Measurements from ENCODE around the gene FOXP1. TPM values are rescaled to one million over a fixed set of nuclear protein-coding genes. Genes with fewer than 3 reads are reported as not detected.

The FOXP1 gene
- total RNA-seq, 4 donors from 2014 or later: 86.4 to 107 (median 93.8) TPM

DNA sequence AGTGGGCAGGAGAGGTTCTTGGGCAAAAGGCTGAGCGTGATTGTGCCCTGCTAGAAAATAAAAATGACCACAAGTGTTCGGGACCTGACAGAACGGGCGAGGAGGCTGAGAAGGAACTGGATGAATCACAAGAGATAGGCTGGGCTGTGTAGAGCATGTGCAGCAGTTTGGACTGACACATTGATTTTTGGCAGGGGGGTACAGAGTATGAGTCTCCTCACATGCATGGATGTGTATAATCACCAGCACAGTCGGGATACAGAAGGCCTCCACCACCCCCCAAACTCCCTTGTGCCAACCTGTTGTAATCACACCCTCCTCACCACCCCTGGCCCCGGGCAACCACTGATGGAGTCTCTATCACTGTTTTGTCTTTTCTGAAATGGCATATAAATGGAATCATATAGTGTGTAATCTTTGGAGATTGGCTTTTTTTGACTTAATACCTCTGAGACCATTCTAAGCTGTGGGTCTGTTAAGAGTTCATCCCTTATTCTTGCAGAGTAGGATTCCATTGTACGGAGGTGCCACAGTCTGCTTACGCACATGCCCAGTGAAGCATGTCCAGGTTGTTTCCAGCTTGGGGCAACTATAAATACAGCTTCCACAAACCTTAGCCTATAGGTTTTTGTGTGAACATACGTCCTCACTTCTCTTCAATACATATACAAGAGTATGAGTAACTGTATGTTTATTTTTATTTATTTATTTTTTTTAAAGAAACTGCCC lies 438.8 kb downstream of the FOXP1 start:
- WGBS, 2 donors: 80 to 87% methylated on average over 9 of the region's 9 CpGs
- Histone ChIP-seq H3K36me3 (no peaks in the 10 kb centered on the region), H3K4me3 (no peak overlapping the region), H3K4me1 (peaks cover 0 to 6% (median 0%) of the 10 kb centered on the region in 4 donors), H3K27ac (no peak overlapping the region), H3K9me3 (no peaks in the 10 kb centered on the region), H3K27me3 (no peaks in the 10 kb centered on the region)
- DNase-seq (ENCODE audit: low spot score in 2 of 2): no peak
- TF ChIP-seq EP300 (IDR thresholded peaks at IDR 0.05) (no peak), POLR2A (IDR thresholded peaks at IDR 0.05) (no peak)
- TF ChIP-seq, protein P1, sequence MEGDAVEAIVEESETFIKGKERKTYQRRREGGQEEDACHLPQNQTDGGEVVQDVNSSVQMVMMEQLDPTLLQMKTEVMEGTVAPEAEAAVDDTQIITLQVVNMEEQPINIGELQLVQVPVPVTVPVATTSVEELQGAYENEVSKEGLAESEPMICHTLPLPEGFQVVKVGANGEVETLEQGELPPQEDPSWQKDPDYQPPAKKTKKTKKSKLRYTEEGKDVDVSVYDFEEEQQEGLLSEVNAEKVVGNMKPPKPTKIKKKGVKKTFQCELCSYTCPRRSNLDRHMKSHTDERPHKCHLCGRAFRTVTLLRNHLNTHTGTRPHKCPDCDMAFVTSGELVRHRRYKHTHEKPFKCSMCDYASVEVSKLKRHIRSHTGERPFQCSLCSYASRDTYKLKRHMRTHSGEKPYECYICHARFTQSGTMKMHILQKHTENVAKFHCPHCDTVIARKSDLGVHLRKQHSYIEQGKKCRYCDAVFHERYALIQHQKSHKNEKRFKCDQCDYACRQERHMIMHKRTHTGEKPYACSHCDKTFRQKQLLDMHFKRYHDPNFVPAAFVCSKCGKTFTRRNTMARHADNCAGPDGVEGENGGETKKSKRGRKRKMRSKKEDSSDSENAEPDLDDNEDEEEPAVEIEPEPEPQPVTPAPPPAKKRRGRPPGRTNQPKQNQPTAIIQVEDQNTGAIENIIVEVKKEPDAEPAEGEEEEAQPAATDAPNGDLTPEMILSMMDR (IDR thresholded peaks at IDR 0.05): no peak

DNA sequence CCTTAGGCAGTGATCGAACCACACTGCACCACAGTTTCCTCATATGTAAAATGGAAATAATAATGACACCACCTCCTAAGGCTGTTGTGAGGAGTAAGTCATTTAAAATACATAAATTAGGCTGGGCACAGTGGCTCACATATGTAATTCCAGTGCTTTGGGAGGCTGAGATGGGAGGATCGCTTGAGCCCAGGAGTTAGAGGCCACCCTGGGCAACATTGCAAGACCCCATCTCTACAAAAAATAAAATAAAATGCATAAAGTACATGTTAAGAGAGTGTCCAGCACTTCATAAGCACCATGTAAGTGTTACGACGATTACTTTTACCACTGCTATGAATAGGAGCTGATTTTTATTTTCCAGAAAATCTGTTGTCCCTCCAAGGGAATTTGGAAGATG lies 440.0 kb downstream of the FOXP1 start:
- Histone ChIP-seq H3K4me1 (peaks cover 0 to 6% (median 0%) of the 10 kb centered on the region in 4 donors), H3K36me3 (no peaks in the 10 kb centered on the region), H3K9me3 (no peaks in the 10 kb centered on the region), H3K27ac (peak overlapping the region in 1 of 4 donors; percentile 55), H3K27me3 (no peaks in the 10 kb centered on the region), H3K4me3 (no peak overlapping the region)
- WGBS, 2 donors: 88 to 90% methylated on average over 4 of the region's 4 CpGs
- DNase-seq (ENCODE audit: low spot score in 2 of 2): no peak
- TF ChIP-seq, protein P1 (IDR thresholded peaks at IDR 0.05): no peak
- TF ChIP-seq EP300 (IDR thresholded peaks at IDR 0.05) (no peak), POLR2A (IDR thresholded peaks at IDR 0.05) (no peak)

DNA sequence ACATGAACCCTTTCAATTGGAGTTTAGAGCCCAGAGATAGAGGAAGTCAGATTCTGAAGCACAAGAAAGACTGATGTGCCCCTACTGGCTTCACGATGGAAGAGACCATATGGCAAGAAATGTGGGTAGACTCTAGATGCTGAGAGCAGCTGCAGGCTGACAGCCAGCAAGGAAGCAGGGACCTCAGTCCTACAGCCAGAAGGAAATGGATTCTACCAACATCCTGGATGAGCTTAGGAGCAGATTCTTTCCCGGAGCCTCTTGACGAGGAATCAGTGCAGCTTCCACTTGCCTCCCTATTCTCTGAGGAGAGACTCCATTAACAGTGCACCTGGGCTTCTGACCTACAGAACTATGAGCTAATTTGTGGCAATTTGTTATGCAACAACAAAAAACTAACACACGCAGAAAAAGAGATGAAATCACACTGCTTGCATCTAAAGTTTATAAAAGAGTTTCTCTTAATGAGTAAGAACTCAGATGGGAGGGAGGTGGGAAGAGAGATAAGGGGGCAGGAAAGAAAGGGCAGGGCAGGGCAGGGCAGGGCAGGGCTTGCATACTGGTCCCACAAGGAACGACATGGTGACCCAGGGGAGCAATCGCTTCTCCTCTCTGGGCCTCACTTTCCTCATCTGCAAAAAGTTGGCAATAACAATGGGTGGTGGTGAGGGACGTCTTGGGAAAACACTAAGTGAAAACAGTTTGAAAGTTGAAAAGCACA lies 440.9 kb downstream of the FOXP1 start:
- Histone ChIP-seq H3K4me3 (no peak overlapping the region), H3K27ac (peak overlapping the region in 2 of 4 donors; percentile 26 to 55), H3K4me1 (peaks cover 0 to 6% (median 0%) of the 10 kb centered on the region in 4 donors), H3K9me3 (no peaks in the 10 kb centered on the region), H3K36me3 (no peaks in the 10 kb centered on the region), H3K27me3 (no peaks in the 10 kb centered on the region)
- TF ChIP-seq EP300 (IDR thresholded peaks at IDR 0.05) (peak in 1 of 2 donors; percentile 49), POLR2A (IDR thresholded peaks at IDR 0.05) (no peak)
- TF ChIP-seq, protein P1 (IDR thresholded peaks at IDR 0.05): no peak
- no peak for DNase-seq (ENCODE audit: low spot score in 2 of 2)
- WGBS, 2 donors: 60 to 66% methylated on average over 7 of the region's 7 CpGs

DNA sequence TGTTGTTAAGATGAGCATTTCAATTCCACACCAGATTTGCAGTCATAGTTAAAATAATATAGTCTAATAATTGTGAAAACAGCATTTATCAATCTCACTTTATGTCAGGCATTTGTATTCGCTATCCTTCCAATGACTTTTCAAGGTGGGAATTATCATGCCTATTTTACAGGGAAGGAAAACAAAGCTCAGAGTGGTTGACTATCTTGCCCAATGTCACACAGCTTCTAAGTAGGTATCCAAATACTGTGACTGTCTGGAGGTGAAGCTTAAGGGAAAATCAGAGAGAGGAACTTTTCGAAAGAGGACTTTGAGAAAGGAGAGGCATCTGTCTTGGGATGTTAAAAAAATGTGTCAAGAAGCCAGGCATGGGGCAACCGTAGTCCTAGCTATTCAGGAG lies 443.1 kb downstream of the FOXP1 start:
- Histone ChIP-seq H3K9me3 (no peaks in the 10 kb centered on the region), H3K27ac (no peak overlapping the region), H3K36me3 (no peaks in the 10 kb centered on the region), H3K4me1 (peaks cover 0 to 12% (median 0%) of the 10 kb centered on the region in 4 donors), H3K4me3 (no peak overlapping the region), H3K27me3 (no peaks in the 10 kb centered on the region)
- DNase-seq (ENCODE audit: low spot score in 2 of 2): no peak
- WGBS, 2 donors: 95 to 96% methylated on average over 3 of the region's 3 CpGs
- TF ChIP-seq EP300 (IDR thresholded peaks at IDR 0.05) (no peak), POLR2A (IDR thresholded peaks at IDR 0.05) (no peak)
- TF ChIP-seq, protein P1 (IDR thresholded peaks at IDR 0.05): no peak

DNA sequence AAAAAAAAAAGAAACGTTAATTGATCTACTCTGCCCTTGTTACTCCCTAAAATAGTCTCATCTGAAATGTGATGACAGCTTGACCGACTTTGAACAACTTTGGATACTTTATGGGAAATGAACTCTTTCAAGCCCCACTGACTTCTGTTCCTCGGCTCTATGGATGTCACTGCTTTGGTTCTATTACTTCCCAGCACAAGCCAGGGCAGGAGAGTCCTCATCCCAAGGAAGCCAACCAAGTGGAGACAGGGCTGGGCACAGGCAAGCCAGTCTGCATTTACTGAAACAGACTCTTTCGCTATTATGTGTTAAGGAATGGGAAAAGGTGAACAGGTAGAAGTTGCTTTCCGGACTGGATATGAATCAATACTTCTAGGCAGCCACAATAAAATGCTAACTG lies 444.0 kb downstream of the FOXP1 start:
- Histone ChIP-seq H3K27ac (no peak overlapping the region), H3K9me3 (no peaks in the 10 kb centered on the region), H3K27me3 (no peaks in the 10 kb centered on the region), H3K4me3 (no peak overlapping the region), H3K4me1 (peaks cover 0 to 22% (median 3%) of the 10 kb centered on the region in 4 donors), H3K36me3 (no peaks in the 10 kb centered on the region)
- 91 to 93% methylated on average over 5 of the region's 5 CpGs for WGBS, 2 donors
- TF ChIP-seq, protein P1 (IDR thresholded peaks at IDR 0.05): no peak
- TF ChIP-seq EP300 (IDR thresholded peaks at IDR 0.05): no peak
- no peak for TF ChIP-seq POLR2A (IDR thresholded peaks at IDR 0.05)
- DNase-seq (ENCODE audit: low spot score in 2 of 2): no peak
